ENCODE measurements around the gene PARVB. TPM values are rescaled to one million over a fixed set of nuclear protein-coding genes. Genes with fewer than 3 reads are reported as not detected.
"Not testable (repeated sequence)": the region's sequence is repeated elsewhere in the genome, so short reads cannot be mapped to it uniquely, and the experiment has no call there.

The PARVB gene
- total RNA-seq, 1 donor from 2014 or later = 4.4 TPM

- no peak overlapping the region for H3K27ac Mint-ChIP-seq (ENCODE audit: unreplicated experiment)
- H3K27me3 Mint-ChIP-seq (ENCODE audit: unreplicated experiment) = no peaks in the 10 kb centered on the region
- H3K9me3 Mint-ChIP-seq (ENCODE audit: unreplicated experiment) = no peaks in the 10 kb centered on the region
Measured at GRCh38 chr22:44012591-44012990, 11.5 kb upstream of the PARVB start.

GRCh38 chr22:44014241-44014640 is 9.9 kb upstream of the PARVB start:
- H3K27me3 Mint-ChIP-seq (ENCODE audit: unreplicated experiment) = no peaks in the 10 kb centered on the region
- no peak overlapping the region for H3K27ac Mint-ChIP-seq (ENCODE audit: unreplicated experiment)
- TF ChIP-seq CTCF (IDR thresholded peaks at IDR 0.05) = no peak
- no peaks in the 10 kb centered on the region for H3K4me1 Mint-ChIP-seq (ENCODE audit: unreplicated experiment)
- H3K36me3 Mint-ChIP-seq (ENCODE audit: unreplicated experiment) = no peaks in the 10 kb centered on the region
- H3K4me3 Mint-ChIP-seq (ENCODE audit: unreplicated experiment) = no peak overlapping the region
- DNase-seq (ENCODE audit: extremely low spot score, unreplicated experiment) = no peak
- no peaks in the 10 kb centered on the region for H3K9me3 Mint-ChIP-seq (ENCODE audit: unreplicated experiment)

More at GRCh38 chr22:44012591-44012990, 11.5 kb upstream of the PARVB start:
- no peak for TF ChIP-seq CTCF (IDR thresholded peaks at IDR 0.05)
- no peak for DNase-seq (ENCODE audit: extremely low spot score, unreplicated experiment)
- H3K4me1 Mint-ChIP-seq (ENCODE audit: unreplicated experiment) = no peaks in the 10 kb centered on the region
- no peaks in the 10 kb centered on the region for H3K36me3 Mint-ChIP-seq (ENCODE audit: unreplicated experiment)
- no peak overlapping the region for H3K4me3 Mint-ChIP-seq (ENCODE audit: unreplicated experiment)

- not testable (repeated sequence) for H3K4me1 Mint-ChIP-seq (ENCODE audit: unreplicated experiment); H3K4me3 Mint-ChIP-seq (ENCODE audit: unreplicated experiment); H3K36me3 Mint-ChIP-seq (ENCODE audit: unreplicated experiment); DNase-seq (ENCODE audit: extremely low spot score, unreplicated experiment); H3K27ac Mint-ChIP-seq (ENCODE audit: unreplicated experiment); H3K9me3 Mint-ChIP-seq (ENCODE audit: unreplicated experiment); H3K27me3 Mint-ChIP-seq (ENCODE audit: unreplicated experiment)
Measured at GRCh38 chr22:44016586-44016985, 7.5 kb upstream of the PARVB start.

GRCh38 chr22:44018594-44018993 is 5.5 kb upstream of the PARVB start:
- Mint-ChIP-seq H3K4me1 (ENCODE audit: unreplicated experiment) (peaks cover 3% of the 10 kb centered on the region), H3K4me3 (ENCODE audit: unreplicated experiment) (no peak overlapping the region), H3K36me3 (ENCODE audit: unreplicated experiment) (no peaks in the 10 kb centered on the region), H3K27ac (ENCODE audit: unreplicated experiment) (no peak overlapping the region), H3K9me3 (ENCODE audit: unreplicated experiment) (no peaks in the 10 kb centered on the region), H3K27me3 (ENCODE audit: unreplicated experiment) (no peaks in the 10 kb centered on the region)
- TF ChIP-seq CTCF (IDR thresholded peaks at IDR 0.05) = no peak
- no peak for DNase-seq (ENCODE audit: extremely low spot score, unreplicated experiment)

GRCh38 chr22:44019416-44019815 is 4.7 kb upstream of the PARVB start:
- Mint-ChIP-seq H3K4me3 (ENCODE audit: unreplicated experiment) (no peak overlapping the region), H3K27me3 (ENCODE audit: unreplicated experiment) (no peaks in the 10 kb centered on the region), H3K27ac (ENCODE audit: unreplicated experiment) (no peak overlapping the region), H3K4me1 (ENCODE audit: unreplicated experiment) (peaks cover 6% of the 10 kb centered on the region), H3K36me3 (ENCODE audit: unreplicated experiment) (no peaks in the 10 kb centered on the region), H3K9me3 (ENCODE audit: unreplicated experiment) (no peaks in the 10 kb centered on the region)
- no peak for TF ChIP-seq CTCF (IDR thresholded peaks at IDR 0.05)
- no peak for DNase-seq (ENCODE audit: extremely low spot score, unreplicated experiment)

- Mint-ChIP-seq H3K27ac (ENCODE audit: unreplicated experiment) (no peak overlapping the region), H3K4me1 (ENCODE audit: unreplicated experiment) (peaks cover 6% of the 10 kb centered on the region), H3K9me3 (ENCODE audit: unreplicated experiment) (no peaks in the 10 kb centered on the region), H3K27me3 (ENCODE audit: unreplicated experiment) (no peaks in the 10 kb centered on the region), H3K36me3 (ENCODE audit: unreplicated experiment) (no peaks in the 10 kb centered on the region), H3K4me3 (ENCODE audit: unreplicated experiment) (no peak overlapping the region)
- no peak for DNase-seq (ENCODE audit: extremely low spot score, unreplicated experiment)
- TF ChIP-seq CTCF (IDR thresholded peaks at IDR 0.05) = no peak
Measured at GRCh38 chr22:44019846-44020245, 4.3 kb upstream of the PARVB start.
